Transverse colon (tissue), 3 donors: Measurements from ENCODE around the gene PMPCA.

Experiments
- POLR2A ChIP-seq: fragments of 450-650 bp; IDR thresholded peaks from one replicate; pipeline ENCODE4 v1.6.1; 2016; ENCODE audit warnings: antibody characterized with exemption, mild to moderate bottlenecking, moderate library complexity
- TF ChIP-seq, protein P1 (sequence below), 5 experiments: fragments of 200-600 bp in 3 of 5; fragments of 450-650 bp in 2 of 5; sonication (generic) in 3 of 5; IDR thresholded peaks; 1 replicate in 2 of 5; 2 replicates in 3 of 5; pipeline ENCODE4 v1.5.1; 2016 to 2017; ENCODE audit warnings: antibody characterized with exemption in 5 of 5, inconsistent platforms in 3 of 5, mild to moderate bottlenecking in 2 of 5, moderate library complexity in 1 of 5

DNA sequence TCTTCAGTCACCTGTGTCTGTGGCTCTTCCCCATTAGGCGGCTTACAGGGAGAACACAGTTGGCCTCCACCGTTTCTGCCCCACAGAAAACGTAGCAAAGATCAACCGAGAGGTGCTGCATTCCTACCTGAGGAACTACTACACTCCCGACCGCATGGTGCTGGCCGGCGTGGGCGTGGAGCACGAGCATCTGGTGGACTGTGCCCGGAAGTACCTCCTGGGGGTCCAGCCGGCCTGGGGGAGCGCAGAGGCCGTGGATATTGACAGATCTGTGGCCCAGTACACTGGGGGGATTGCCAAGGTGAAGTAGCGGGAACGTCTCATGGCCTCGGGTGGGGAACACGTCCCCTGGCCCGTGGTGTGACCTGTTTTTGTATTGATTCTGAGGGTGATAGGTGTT, 6.5 kb downstream of the PMPCA start:
- TF ChIP-seq, protein P1, sequence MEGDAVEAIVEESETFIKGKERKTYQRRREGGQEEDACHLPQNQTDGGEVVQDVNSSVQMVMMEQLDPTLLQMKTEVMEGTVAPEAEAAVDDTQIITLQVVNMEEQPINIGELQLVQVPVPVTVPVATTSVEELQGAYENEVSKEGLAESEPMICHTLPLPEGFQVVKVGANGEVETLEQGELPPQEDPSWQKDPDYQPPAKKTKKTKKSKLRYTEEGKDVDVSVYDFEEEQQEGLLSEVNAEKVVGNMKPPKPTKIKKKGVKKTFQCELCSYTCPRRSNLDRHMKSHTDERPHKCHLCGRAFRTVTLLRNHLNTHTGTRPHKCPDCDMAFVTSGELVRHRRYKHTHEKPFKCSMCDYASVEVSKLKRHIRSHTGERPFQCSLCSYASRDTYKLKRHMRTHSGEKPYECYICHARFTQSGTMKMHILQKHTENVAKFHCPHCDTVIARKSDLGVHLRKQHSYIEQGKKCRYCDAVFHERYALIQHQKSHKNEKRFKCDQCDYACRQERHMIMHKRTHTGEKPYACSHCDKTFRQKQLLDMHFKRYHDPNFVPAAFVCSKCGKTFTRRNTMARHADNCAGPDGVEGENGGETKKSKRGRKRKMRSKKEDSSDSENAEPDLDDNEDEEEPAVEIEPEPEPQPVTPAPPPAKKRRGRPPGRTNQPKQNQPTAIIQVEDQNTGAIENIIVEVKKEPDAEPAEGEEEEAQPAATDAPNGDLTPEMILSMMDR (IDR thresholded peaks at IDR 0.05) = no peak
- TF ChIP-seq POLR2A = no peak
